Measurements from ENCODE around the gene ZNF227.
"Not testable (repeated sequence)": the region's sequence is repeated elsewhere in the genome, so short reads cannot be mapped to it uniquely, and the experiment has no call there.

DNA sequence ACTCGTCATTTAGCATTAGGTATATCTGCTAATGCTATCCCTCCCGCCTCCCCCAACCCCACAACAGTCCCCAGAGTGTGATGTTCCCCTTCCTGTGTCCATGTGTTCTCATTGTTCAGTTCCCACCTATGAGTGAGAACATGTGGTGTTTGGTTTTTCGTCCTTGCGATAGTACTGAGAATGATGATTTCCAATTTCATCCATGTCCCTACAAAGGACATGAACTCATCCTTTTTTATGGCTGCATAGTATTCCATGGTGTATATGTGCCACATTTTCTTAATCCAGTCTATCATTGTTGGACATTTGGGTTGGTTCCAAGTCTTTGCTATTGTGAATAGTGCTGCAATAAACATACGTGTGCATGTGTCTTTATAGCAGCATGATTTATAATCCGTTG lies 8.4 kb downstream of the ZNF227 start:
- not testable (repeated sequence) for TF ChIP-seq POLR2A, CTCF (IDR thresholded peaks at IDR 0.05)

Measured in adrenal gland (tissue), 5 donors.